SK-N-SH (cell line): Measurements from ENCODE around the gene OCA2. TPM values are rescaled to one million over a fixed set of nuclear protein-coding genes. Genes with fewer than 3 reads are reported as not detected.

Experiments
- CTCF ChIA-PET: fragments of 300-600, 350-600 bp; formaldehyde crosslinking; extraction: SDS; loops from one replicate; lab custom pipeline; 2021; lab: Yijun Ruan, JAX
- POLR2A ChIA-PET: fragments of 350-600 bp; sonication (Branson Sonifier 250); formaldehyde crosslinking; extraction: SDS; loops from one replicate; lab custom pipeline; 2020; ENCODE audit warnings: antibody characterized with exemption, inconsistent platforms; lab: Yijun Ruan, JAX
- DNase-seq: peaks from one replicate; pipeline ENCODE4 v3.0.0; 2012
- H2AFZ ChIP-seq: fragments of 200-600 bp; sonication (generic); 2 replicates; pipeline ENCODE4 v1.8.1; 2016; ENCODE audit warnings: antibody characterized with exemption, mild to moderate bottlenecking, low read depth
- H3F3A ChIP-seq: fragments of 200-600 bp; sonication (generic); replicated peaks from 2 replicates; pipeline ENCODE3; 2016; ENCODE audit warnings: antibody characterized with exemption, mild to moderate bottlenecking; ENCODE audit not compliant: insufficient read depth
- H3K27ac ChIP-seq, 2 experiments: fragments of 200-500 bp in 1 of 2; fragments of 200-600 bp in 1 of 2; sonication (Bioruptor generic) in 1 of 2; sonication (generic), shearing (Covaris generic) in 1 of 2; 2 replicates each; pipeline versions ENCODE4 v1.5.1 to v1.6.1; 2014 to 2016; ENCODE audit warnings: low read depth in 2 of 2, inconsistent platforms in 1 of 2, low read length in 1 of 2, mild to moderate bottlenecking in 1 of 2, mixed read lengths in 1 of 2
- H3K27me3 ChIP-seq: fragments of 200-600 bp; sonication (generic), shearing (Covaris generic); 2 replicates; pipeline ENCODE4 v1.6.1; 2016; ENCODE audit warnings: mixed run types; ENCODE audit not compliant: insufficient read depth
- H3K36me3 ChIP-seq, 2 experiments: fragments of 200-500 bp in 1 of 2; fragments of 200-600 bp in 1 of 2; sonication (Bioruptor generic) in 1 of 2; sonication (generic) in 1 of 2; replicated peaks in 1 of 2; 2 replicates each; pipeline versions ENCODE3 to v1.5.1; 2014 to 2016; ENCODE audit warnings: low read length in 1 of 2, mild to moderate bottlenecking in 1 of 2; ENCODE audit not compliant: insufficient read depth in 2 of 2, control insufficient read depth in 1 of 2
- H3K4me1 ChIP-seq, 2 experiments: fragments of 200-500 bp in 1 of 2; fragments of 200-600 bp in 1 of 2; sonication (Bioruptor generic) in 1 of 2; sonication (generic), shearing (Covaris generic) in 1 of 2; 2 replicates each; pipeline versions ENCODE4 v1.5.1 to v1.6.1; 2014 to 2016; ENCODE audit warnings: low read depth in 1 of 2, low read length in 1 of 2, mixed run types in 1 of 2; ENCODE audit not compliant: insufficient read depth in 2 of 2, control insufficient read depth in 1 of 2
- H3K4me2 ChIP-seq: fragments of 200-600 bp; sonication (generic), shearing (Covaris generic); 2 replicates; pipeline ENCODE4 v1.6.1; 2017; ENCODE audit warnings: mixed run types
- H3K4me3 ChIP-seq, 2 experiments: fragments of 200-500 bp in 1 of 2; fragments of 200-600 bp in 1 of 2; sonication (Bioruptor generic) in 1 of 2; sonication (generic), shearing (Covaris generic) in 1 of 2; 2 replicates each; pipeline versions ENCODE4 v1.5.1 to v1.8.1; 2014 to 2016; ENCODE audit warnings: low read depth in 2 of 2, inconsistent platforms in 1 of 2, low read length in 1 of 2, mild to moderate bottlenecking in 1 of 2, mixed read lengths in 1 of 2, moderate library complexity in 1 of 2
- H3K79me2 ChIP-seq: fragments of 200-600 bp; sonication (generic); 2 replicates; pipeline ENCODE4 v1.8.1; 2017; ENCODE audit warnings: mild to moderate bottlenecking; ENCODE audit not compliant: insufficient read depth
- H3K9ac ChIP-seq: fragments of 200-600 bp; sonication (generic); 2 replicates; pipeline ENCODE4 v1.6.1; 2017; ENCODE audit warnings: mixed run types
- H3K9me2 ChIP-seq: fragments of 200-600 bp; sonication (generic); 2 replicates; pipeline ENCODE4 v1.6.1; 2017; ENCODE audit warnings: mixed run types
- H3K9me3 ChIP-seq: fragments of 200-600 bp; sonication (generic); 2 replicates; pipeline ENCODE4 v1.6.1; 2017; ENCODE audit warnings: mixed run types, mild to moderate bottlenecking, moderate library complexity
- H4K20me1 ChIP-seq: fragments of 200-600 bp; sonication (generic); 2 replicates; pipeline ENCODE4 v1.6.1; 2017; ENCODE audit warnings: mild to moderate bottlenecking, mixed run types; ENCODE audit not compliant: insufficient read depth
- CHD2 ChIP-seq: fragments of 150-350 bp; IDR thresholded peaks from 2 replicates; pipeline ENCODE4 v1.6.1; 2018; ENCODE audit warnings: low read length; ENCODE audit not compliant: partially characterized antibody
- ELF1 ChIP-seq: IDR thresholded peaks from 2 replicates; pipeline ENCODE4 v1.4.0; 2012
- EP300 ChIP-seq, 2 experiments: IDR thresholded peaks; 2 replicates each; pipeline versions ENCODE4 v1.4.0 to v1.6.1; 2012; ENCODE audit warnings: borderline replicate concordance in 1 of 2, low read depth in 1 of 2, low read length in 1 of 2
- FOSL2 ChIP-seq: IDR thresholded peaks from 2 replicates; pipeline ENCODE4 v1.4.0; 2012; ENCODE audit warnings: low read depth, mild to moderate bottlenecking, moderate library complexity, borderline replicate concordance
- FOXM1 ChIP-seq: IDR thresholded peaks from 2 replicates; pipeline ENCODE4 v1.4.0; 2012; ENCODE audit warnings: low read depth, mild to moderate bottlenecking
- JUND ChIP-seq: IDR thresholded peaks from 2 replicates; pipeline ENCODE4 v1.4.0; 2012
- MXI1 ChIP-seq: IDR thresholded peaks from 2 replicates; pipeline ENCODE4 v1.6.1; 2012; ENCODE audit warnings: mild to moderate bottlenecking, low read depth, low read length, improper control_type of control experiment
- NFIC ChIP-seq: IDR thresholded peaks from 2 replicates; pipeline ENCODE4 v1.4.0; 2012; ENCODE audit warnings: borderline replicate concordance
- NRF1 ChIP-seq: IDR thresholded peaks from 2 replicates; pipeline ENCODE4 v1.6.1; 2012; ENCODE audit warnings: low read depth, mild to moderate bottlenecking, low read length
- PBX3 ChIP-seq: IDR thresholded peaks from 2 replicates; pipeline ENCODE4; 2012
- POLR2AphosphoS5 ChIP-seq: IDR thresholded peaks from 2 replicates; pipeline ENCODE4 v1.6.1; 2012; ENCODE audit warnings: low read depth, low read length
- RAD21 ChIP-seq: IDR thresholded peaks from 2 replicates; pipeline ENCODE4 v1.6.1; 2012; ENCODE audit warnings: mild to moderate bottlenecking, low read length
- RCOR1 ChIP-seq: fragments of 150-350 bp; IDR thresholded peaks from 2 replicates; pipeline ENCODE4 v1.6.1; 2017; ENCODE audit warnings: antibody characterized with exemption, low read length
- REST ChIP-seq: IDR thresholded peaks from 2 replicates; pipeline ENCODE4 v1.6.1; 2012; ENCODE audit warnings: mild to moderate bottlenecking, low read depth, low read length, moderate library complexity
- TAF1 ChIP-seq: IDR thresholded peaks from 2 replicates; pipeline ENCODE4 v1.6.1; 2012; ENCODE audit warnings: low read depth, mild to moderate bottlenecking, low read length, moderate library complexity, borderline replicate concordance
- TEAD4 ChIP-seq: IDR thresholded peaks from 2 replicates; pipeline ENCODE4 v1.4.0; 2012; ENCODE audit warnings: mild to moderate bottlenecking, borderline replicate concordance; ENCODE audit not compliant: insufficient read depth
- USF1 ChIP-seq: IDR thresholded peaks from 2 replicates; pipeline ENCODE4 v1.4.0; 2012; ENCODE audit warnings: low read depth, borderline replicate concordance
- YY1 ChIP-seq: IDR thresholded peaks from 2 replicates; pipeline ENCODE4 v1.4.0; 2012; ENCODE audit warnings: low read depth, mild to moderate bottlenecking
- WGBS: methylation state at CpG from one replicate; pipeline ENCODE4 v1.1.6; 2017; ENCODE audit warnings: low lambda C conversion rate; 5-methylcytosine and 5-hydroxymethylcytosine counted together
- polyA plus RNA-seq, 3 experiments: library from polyadenylated mRNA; depleted of rRNA; stranded (reverse); fragments of >200 nt; gene quantifications; 2 replicates each; pipeline ENCODE4 v1.2.3, GENCODE V29; 2012
- TF ChIP-seq, protein P1 (sequence below): fragments of 150-350 bp; IDR thresholded peaks from 2 replicates; pipeline ENCODE4 v1.6.1; 2016; ENCODE audit warnings: mild to moderate bottlenecking, low read depth, low read length

Gene OCA2
- polyA plus RNA-seq, 1 of the 3 experiments (the other 2 are of a cell fraction) = 0.16 TPM

- H3K4me1 ChIP-seq = no peaks in the 10 kb centered on the region
- no peaks in the 10 kb centered on the region for H3K79me2 ChIP-seq
- no peak overlapping the region for H3K4me3 ChIP-seq
- TF ChIP-seq NRF1 (no peak), EP300 (IDR thresholded peaks at IDR 0.05; ENCODE audit: borderline replicate concordance in 1 of 2, low read depth in 1 of 2, low read length in 1 of 2) (no peak), FOSL2 (no peak), JUND (no peak), NFIC (no peak), USF1 (no peak), TAF1 (no peak), PBX3 (no peak), FOXM1 (no peak), CHD2 (no peak), RAD21 (no peak), TEAD4 (no peak), MXI1 (no peak), YY1 (no peak), ELF1 (no peak), RCOR1 (no peak), REST (no peak), POLR2AphosphoS5 (no peak)
- TF ChIP-seq, protein P1, sequence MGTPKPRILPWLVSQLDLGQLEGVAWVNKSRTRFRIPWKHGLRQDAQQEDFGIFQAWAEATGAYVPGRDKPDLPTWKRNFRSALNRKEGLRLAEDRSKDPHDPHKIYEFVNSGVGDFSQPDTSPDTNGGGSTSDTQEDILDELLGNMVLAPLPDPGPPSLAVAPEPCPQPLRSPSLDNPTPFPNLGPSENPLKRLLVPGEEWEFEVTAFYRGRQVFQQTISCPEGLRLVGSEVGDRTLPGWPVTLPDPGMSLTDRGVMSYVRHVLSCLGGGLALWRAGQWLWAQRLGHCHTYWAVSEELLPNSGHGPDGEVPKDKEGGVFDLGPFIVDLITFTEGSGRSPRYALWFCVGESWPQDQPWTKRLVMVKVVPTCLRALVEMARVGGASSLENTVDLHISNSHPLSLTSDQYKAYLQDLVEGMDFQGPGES = no peak
- TF ChIP-seq, all 33 proteins: peak for 0
- no peaks in the 10 kb centered on the region for H3K27me3 ChIP-seq
- H3K9ac ChIP-seq = no peak overlapping the region
- no peak overlapping the region for H2AFZ ChIP-seq
- no peak for DNase-seq
- no peak overlapping the region for H3K4me2 ChIP-seq
- H3K27ac ChIP-seq = no peak overlapping the region
- no peaks in the 10 kb centered on the region for H4K20me1 ChIP-seq
- CTCF ChIA-PET = no interaction called here
- H3K36me3 ChIP-seq = no peaks in the 10 kb centered on the region
- H3K9me3 ChIP-seq = no peaks in the 10 kb centered on the region
- no peaks in the 10 kb centered on the region for H3K9me2 ChIP-seq
- H3F3A ChIP-seq = no peaks in the 10 kb centered on the region
- POLR2A ChIA-PET = no interaction called here
- 43% methylated on average over 10 of the region's 13 CpGs for WGBS
Observed at GRCh38 chr15:27951191-27951890, 147.8 kb downstream of the OCA2 start.
